ENCODE measurements around the gene FBXL19. TPM values are rescaled to one million over a fixed set of nuclear protein-coding genes. Genes with fewer than 3 reads are reported as not detected.

FBXL19 gene
- total and polyA plus RNA-seq, 2 of the 13 experiments (the other 11 are each of a cell fraction or from before 2014, with no cell fraction given), result 6.0 to 13.7 TPM

- no peak for TF ChIP-seq LCORL (IDR thresholded peaks at IDR 0.05)
- 0 out of 2 replicates have a peak, but pooled peaks have one; percentile 22 for TF ChIP-seq LCORL (CRISPR knock-in tag; IDR thresholded peaks at IDR 0.05)
- no peak for TF ChIP-seq ZMAT5 (CRISPR knock-in tag; IDR thresholded peaks at IDR 0.05; ENCODE audit: borderline replicate concordance, low read depth)
- 0 out of 2 replicates have a peak, but pooled peaks have one; percentile 1 for TF ChIP-seq CAMTA2 (CRISPR knock-in tag; IDR thresholded peaks at IDR 0.05; ENCODE audit: borderline replicate concordance)
Measured at GRCh38 chr16:30903002-30903401, 20.4 kb upstream of the FBXL19 start (continued).

GRCh38 chr16:30903596-30903995 is 19.8 kb upstream of the FBXL19 start:
- H3K4me3 ChIP-seq (replicated peaks in 1 of 3; ENCODE audit: insufficient read depth in 1 of 3, low read depth in 2 of 3, low read length in 3 of 3), result no peak overlapping the region
- peak; percentile 38 for DNase-seq (ENCODE audit: low spot score)
- no peak for ATAC-seq
- POLR2A ChIA-PET, result interaction anchor here (1.0 to 3.6 kb wide), 2 partner anchors 14 to 58 kb away, joined by 3 to 29 read pairs; no protein-coding TSS in a partner anchor
- no peak for FAIRE-seq
- peak overlapping the region; percentile 51 for H2AFZ ChIP-seq (ENCODE audit: low read length)
- no peak overlapping the region for H3K27ac ChIP-seq (ENCODE audit: extremely low read length, insufficient read depth, low read length)
- CTCF ChIA-PET (ENCODE audit: low intra/inter-chr PET ratio, low total read pairs), result no interaction called here
- peaks cover 65% of the 10 kb centered on the region for H3K4me1 ChIP-seq (ENCODE audit: insufficient read depth, low read length)
- in situ Hi-C loops (cut with HindIII; ENCODE audit: extremely low pct_ligation_motif_present, low pct_unique_long_range_greater_than_20kb), result no loop called here
- H3K4me2 ChIP-seq (ENCODE audit: low read depth, low read length), result no peak overlapping the region
- H3K27me3 ChIP-seq (ENCODE audit: control insufficient read depth in 1 of 2, insufficient read depth in 2 of 2, low read length in 2 of 2), result no peaks in the 10 kb centered on the region
- no peaks in the 10 kb centered on the region for H3K79me2 ChIP-seq (ENCODE audit: insufficient read depth, low read length)
- H4K20me1 ChIP-seq (ENCODE audit: insufficient read depth, low read length), result no peaks in the 10 kb centered on the region
- no peaks in the 10 kb centered on the region for H3K9me3 ChIP-seq (ENCODE audit: low read length)
- no peak overlapping the region for H3K9ac ChIP-seq (ENCODE audit: insufficient read depth, low read depth, low read length)
- intact Hi-C loops (cut with micrococcal nuclease; ENCODE audit: unreplicated experiment), result loop anchor here (2.0 kb wide), 1 partner anchor 59 kb away; no protein-coding TSS in a partner anchor
- 93% methylated on average over 4 of the region's 4 CpGs for WGBS (ENCODE audit: low lambda C conversion rate)
- BruUV-seq (replicated peaks), result no TSS peak
- H3K36me3 ChIP-seq (replicated peaks in 1 of 2; ENCODE audit: control insufficient read depth in 1 of 2, insufficient read depth in 2 of 2, low read length in 2 of 2), result no peaks in the 10 kb centered on the region
- TF ChIP-seq ZNF343 (CRISPR knock-in tag; IDR thresholded peaks at IDR 0.05), result 0 out of 2 replicates have a peak, but pooled peaks have one; percentile 22
- TF ChIP-seq HDAC2 (CRISPR knock-in tag; IDR thresholded peaks at IDR 0.05), result no peak
- TF ChIP-seq ZNF615 (CRISPR knock-in tag; IDR thresholded peaks at IDR 0.05; ENCODE audit: borderline replicate concordance), result no peak
- TF ChIP-seq NFYB (CRISPR knock-in tag; IDR thresholded peaks at IDR 0.05), result peak; percentile 57
- TF ChIP-seq ZNF740 (CRISPR knock-in tag; IDR thresholded peaks at IDR 0.05), result no peak
- TF ChIP-seq GABPA (IDR thresholded peaks at IDR 0.05; ENCODE audit: low read depth, low read length), result peak; percentile 50
- TF ChIP-seq GABPA (CRISPR knock-in tag; IDR thresholded peaks at IDR 0.05; ENCODE audit: low read depth), result peak; percentile 87
- TF ChIP-seq BHLHE40 (IDR thresholded peaks at IDR 0.05; ENCODE audit: low read length), result no peak
- no peak for TF ChIP-seq ZSCAN30 (CRISPR knock-in tag; IDR thresholded peaks at IDR 0.05)
- TF ChIP-seq MEIS1 (CRISPR knock-in tag; IDR thresholded peaks at IDR 0.05; ENCODE audit: borderline replicate concordance), result 0 out of 2 replicates have a peak, but pooled peaks have one; percentile 29
- TF ChIP-seq ELF1 (CRISPR knock-in tag; IDR thresholded peaks at IDR 0.05), result peak; percentile 46; the same call in 1 of the 2 replicates
- TF ChIP-seq ZNF576 (CRISPR knock-in tag; IDR thresholded peaks at IDR 0.05), result no peak
- TF ChIP-seq NR2C2 (CRISPR knock-in tag; IDR thresholded peaks at IDR 0.05; ENCODE audit: borderline replicate concordance), result peak; percentile 28; the same call in 1 of the 2 replicates
- peak; percentile 21; the same call in 1 of the 2 replicates for TF ChIP-seq ZFY (CRISPR knock-in tag; IDR thresholded peaks at IDR 0.05)
- TF ChIP-seq ZNF530 (CRISPR knock-in tag; IDR thresholded peaks at IDR 0.05; ENCODE audit: low read depth), result no peak
- TF ChIP-seq CTCF (CRISPR knock-in tag; IDR thresholded peaks at IDR 0.05), result peak; percentile 2; the same call in 1 of the 2 replicates
- 0 out of 2 replicates have a peak, but pooled peaks have one; percentile 18 for TF ChIP-seq ZFX (CRISPR knock-in tag; IDR thresholded peaks at IDR 0.05; ENCODE audit: low read depth)
- peak; percentile 53 for TF ChIP-seq PHF20 (CRISPR knock-in tag; IDR thresholded peaks at IDR 0.05)
- 0 out of 2 replicates have a peak, but pooled peaks have one; percentile 30 for TF ChIP-seq NFYC (CRISPR knock-in tag; IDR thresholded peaks at IDR 0.05)
- TF ChIP-seq THAP11 (CRISPR knock-in tag; IDR thresholded peaks at IDR 0.05), result peak; percentile 44; the same call in 1 of the 2 replicates

Measured in HepG2 (cell line).